ENCODE data around the gene MED29.

GRCh38 chr19:39388657-39389056 is 2.5 kb upstream of the MED29 start:
- TF ChIP-seq ZNF274 (IDR thresholded peaks at IDR 0.05; ENCODE audit: low read depth, low read length), result no peak
- TF ChIP-seq YY1 (IDR thresholded peaks at IDR 0.05; ENCODE audit: insufficient read depth, insufficient read length), result no peak
- TF ChIP-seq SUZ12 (IDR thresholded peaks at IDR 0.05; ENCODE audit: extremely low read depth, insufficient read depth, insufficient read length), result no peak
